ENCODE results near the gene PIGL.
"Not testable (repeated sequence)": the region's sequence is repeated elsewhere in the genome, so short reads cannot be mapped to it uniquely, and the experiment has no call there.

PIGL gene

GRCh38 chr17:16277163-16277562, 60.2 kb downstream of the PIGL start:
- no peak for DNase-seq

GRCh38 chr17:16281351-16281750, 64.3 kb downstream of the PIGL start:
- no peak for DNase-seq

GRCh38 chr17:16282522-16282921, 65.5 kb downstream of the PIGL start:
- DNase-seq, result no peak

- no peak for DNase-seq
These were observed 66.7 kb downstream of the PIGL start for GRCh38 chr17:16283705-16284104.

GRCh38 chr17:16285646-16286008, 68.6 kb downstream of the PIGL start:
- DNase-seq, result no peak

GRCh38 chr17:16286009-16286946, 69.3 kb downstream of the PIGL start:
- DNase-seq, result no peak

GRCh38 chr17:16286947-16287562, 70.0 kb downstream of the PIGL start:
- DNase-seq, result no peak

- DNase-seq, result no peak
These were observed 70.6 kb downstream of the PIGL start for GRCh38 chr17:16287563-16288027.

GRCh38 chr17:16288860-16289571, 72.0 kb downstream of the PIGL start:
- DNase-seq, result no peak

GRCh38 chr17:16293931-16294330, 76.9 kb downstream of the PIGL start:
- no peak for DNase-seq

- no peak for DNase-seq
These were observed 77.5 kb downstream of the PIGL start for GRCh38 chr17:16294560-16294959.

GRCh38 chr17:16296072-16296471, 79.1 kb downstream of the PIGL start:
- not testable (repeated sequence) for DNase-seq

GRCh38 chr17:16297367-16298139, 80.5 kb downstream of the PIGL start:
- DNase-seq, result no peak

- no peak for DNase-seq
These were observed 81.2 kb downstream of the PIGL start for GRCh38 chr17:16298140-16298662.

- DNase-seq, result no peak
These were observed 83.5 kb downstream of the PIGL start for GRCh38 chr17:16300554-16300953.

GRCh38 chr17:16301963-16302855, 85.2 kb downstream of the PIGL start:
- DNase-seq, result no peak

- no peak for DNase-seq
These were observed 85.8 kb downstream of the PIGL start for GRCh38 chr17:16302856-16303255.

- DNase-seq, result no peak
These were observed 87.8 kb downstream of the PIGL start for GRCh38 chr17:16304830-16305229.

GRCh38 chr17:16306211-16306610, 89.2 kb downstream of the PIGL start:
- DNase-seq, result no peak

- not testable (repeated sequence) for DNase-seq
These were observed 95.1 kb downstream of the PIGL start for GRCh38 chr17:16312061-16312460.

Measured in NCI-H1417 treated with DMSO at 0.1 percent for 48 hours (cell line).